A549 (cell line): ENCODE measurements around the gene C10orf90.

ENCODE experiments used
- BHLHE40 ChIP-seq: IDR thresholded peaks from 2 replicates; pipeline ENCODE4 v1.6.1; 2012; ENCODE audit warnings: low read depth, low read length, inconsistent platforms
- CEBPB ChIP-seq, 2 experiments: fragments of >200 bp in 1 of 2; sonication (Bioruptor Twin) in 1 of 2; formaldehyde crosslinking in 1 of 2; IDR thresholded peaks; 2 replicates each; pipeline ENCODE4 v1.6.1; 2012 to 2016
- CTCF ChIP-seq: fragments of >200 bp; sonication (Bioruptor Twin); formaldehyde crosslinking; IDR thresholded peaks from 3 replicates; pipeline ENCODE4 v1.5.1; 2016
- EP300 ChIP-seq, 2 experiments: fragments of >200 bp; sonication (Bioruptor Twin); formaldehyde crosslinking; IDR thresholded peaks; 2 replicates in 1 of 2; 3 replicates in 1 of 2; pipeline ENCODE4 v1.6.1; 2016 to 2017
- MAZ ChIP-seq: fragments of 150-350 bp; IDR thresholded peaks from 2 replicates; pipeline ENCODE4 v1.6.1; 2014; ENCODE audit warnings: antibody characterized with exemption, low read depth, low read length, borderline replicate concordance
- MYC ChIP-seq: IDR thresholded peaks from 2 replicates; pipeline ENCODE4 v1.6.1; 2012; ENCODE audit warnings: mild to moderate bottlenecking, inconsistent platforms, low read length, improper control_type of control experiment, borderline replicate concordance
- PBX3 ChIP-seq: IDR thresholded peaks from 2 replicates; pipeline ENCODE4 v1.6.1; 2012
- POLR2A ChIP-seq: IDR thresholded peaks from 2 replicates; pipeline ENCODE4 v1.6.1; 2012; ENCODE audit warnings: mild to moderate bottlenecking, low read length
- REST ChIP-seq: fragments of 200-600 bp; sonication (generic); IDR thresholded peaks from 2 replicates; pipeline ENCODE4 v1.6.1; 2016; ENCODE audit warnings: antibody characterized with exemption, mild to moderate bottlenecking, moderate library complexity
- TFCP2L1 ChIP-seq: fragments of 250-450 bp; sonication (Bioruptor Pico); IDR thresholded peaks from 2 replicates; pipeline ENCODE4 v1.5.0; 2021; ENCODE audit warnings: mild to moderate bottlenecking
- USF2 ChIP-seq: fragments of 450-650 bp; IDR thresholded peaks from 2 replicates; pipeline ENCODE4 v1.6.1; 2014; ENCODE audit warnings: antibody characterized with exemption

- TF ChIP-seq MAZ (no peak), CTCF (no peak), POLR2A (no peak), CEBPB (IDR thresholded peaks at IDR 0.05) (no peak), MYC (no peak), REST (no peak), EP300 (IDR thresholded peaks at IDR 0.05) (no peak), USF2 (no peak), PBX3 (no peak), TFCP2L1 (CRISPR knock-in tag) (no peak), BHLHE40 (no peak)
Observed at GRCh38 chr10:126592901-126593300, 77.6 kb downstream of the C10orf90 start.
